B cell (primary cell): ENCODE data around the gene LUZP1. TPM values are rescaled to one million over a fixed set of nuclear protein-coding genes. Genes with fewer than 3 reads are reported as not detected.

Source experiments
- ATAC-seq: fragments of 200-7000 bp; cut with Tn5 transposase; one replicate; pipeline ENCODE4 v1.10.0; 2021; ENCODE audit warnings: low read depth, mild to moderate bottlenecking, moderate number of reproducible peaks, moderate library complexity
- CTCF ChIA-PET: fragments of 350-600 bp; sonication (Branson Sonifier 250); formaldehyde crosslinking; loops from one replicate; lab custom pipeline; 2021; ENCODE audit warnings: antibody characterized with exemption, inconsistent platforms; lab: Charles Lee
- POLR2A ChIA-PET: fragments of 350-600 bp; sonication (Branson Sonifier 250); formaldehyde crosslinking; loops from one replicate; lab custom pipeline; 2021; ENCODE audit warnings: antibody characterized with exemption; lab: Charles Lee
- DNase-seq: peaks from one replicate; pipeline ENCODE4 v3.0.0; 2013
- H2AFZ ChIP-seq: 2 replicates; pipeline ENCODE4 v1.6.1; 2012; ENCODE audit warnings: mild to moderate bottlenecking, low read depth, low read length; ENCODE audit not compliant: insufficient read depth, poor library complexity, severe bottlenecking
- H3K27ac ChIP-seq, 2 donors: 1 replicate in 1 of 2; 2 replicates in 1 of 2; pipeline ENCODE4 v1.5.1; 2012 to 2013; ENCODE audit warnings: low read length in 2 of 2, mild to moderate bottlenecking in 2 of 2, moderate library complexity in 1 of 2
- H3K27me3 ChIP-seq, 4 experiments: fragments of 200-600 bp in 1 of 4; sonication (generic) in 1 of 4; replicated peaks in 1 of 4; 1 replicate in 2 of 4; 2 replicates in 2 of 4; pipeline versions ENCODE4 v1.6.1 to v1.7.0; 2013 to 2016; ENCODE audit warnings: low read length in 3 of 4, mild to moderate bottlenecking in 2 of 4, mixed read lengths in 1 of 4, moderate library complexity in 1 of 4; ENCODE audit not compliant: insufficient read depth in 4 of 4, control insufficient read depth in 3 of 4; ENCODE audit errors: control extremely low read depth in 1 of 4
- H3K36me3 ChIP-seq, 2 experiments: replicated peaks in 1 of 2; 1 replicate in 1 of 2; 2 replicates in 1 of 2; pipeline versions ENCODE4 v1.6.1 to v1.7.1; 2013; ENCODE audit warnings: low read length in 1 of 2; ENCODE audit not compliant: insufficient read depth in 2 of 2, control insufficient read depth in 1 of 2; ENCODE audit errors: control extremely low read depth in 1 of 2, extremely low read depth in 1 of 2
- H3K4me1 ChIP-seq, 2 donors: fragments of 200-600 bp in 1 of 2; sonication (generic) in 1 of 2; 1 replicate in 1 of 2; 2 replicates in 1 of 2; pipeline versions ENCODE4 v1.5.1 to v1.6.1; 2013 to 2017; ENCODE audit warnings: low read length in 2 of 2; ENCODE audit not compliant: control insufficient read depth in 2 of 2, insufficient read depth in 2 of 2
- H3K4me2 ChIP-seq: replicated peaks from 2 replicates; pipeline ENCODE3; 2012; ENCODE audit warnings: mild to moderate bottlenecking, low read depth, low read length; ENCODE audit not compliant: poor library complexity, severe bottlenecking
- H3K4me3 ChIP-seq, 5 experiments: fragments of 200-600 bp in 1 of 5; sonication (generic) in 1 of 5; 1 replicate in 3 of 5; 2 replicates in 2 of 5; pipeline versions ENCODE4 v1.5.1 to v1.7.0; 2011 to 2016; ENCODE audit warnings: low read length in 4 of 5, mild to moderate bottlenecking in 4 of 5, low read depth in 2 of 5, control low read depth in 1 of 5, moderate library complexity in 1 of 5; ENCODE audit not compliant: insufficient read depth in 1 of 5; ENCODE audit errors: control extremely low read depth in 1 of 5, extremely low read depth in 1 of 5
- H3K79me2 ChIP-seq: fragments of 200-600 bp; sonication (generic); one replicate; pipeline ENCODE4 v1.6.0; 2016; ENCODE audit warnings: low read length; ENCODE audit not compliant: control insufficient read depth, insufficient read depth
- H3K9ac ChIP-seq: fragments of 200-600 bp; sonication (generic); 2 replicates; pipeline ENCODE4 v1.6.1; 2017; ENCODE audit warnings: mild to moderate bottlenecking, low read length, moderate library complexity
- H3K9me3 ChIP-seq, 3 donors: one replicate each; pipeline versions ENCODE4 v1.6.1 to v1.7.1; 2013; ENCODE audit warnings: low read length in 2 of 3; ENCODE audit not compliant: control insufficient read depth in 2 of 3, insufficient read depth in 1 of 3; ENCODE audit errors: control extremely low read depth in 1 of 3
- H4K20me1 ChIP-seq: 2 replicates; pipeline ENCODE4 v1.6.0; 2012; ENCODE audit warnings: mild to moderate bottlenecking, low read length; ENCODE audit not compliant: insufficient read depth, control insufficient read depth, poor library complexity, severe bottlenecking
- H3K27ac Mint-ChIP-seq: one replicate; pipeline ENCODE4 v1.8.0; 2021; ENCODE audit warnings: mixed read lengths
- H3K27me3 Mint-ChIP-seq: one replicate; pipeline ENCODE4 v1.8.0; 2021; ENCODE audit warnings: mixed read lengths
- H3K4me1 Mint-ChIP-seq: one replicate; pipeline ENCODE4 v1.8.0; 2021; ENCODE audit warnings: mixed read lengths
- H3K4me3 Mint-ChIP-seq: one replicate; pipeline ENCODE4 v1.8.0; 2021; ENCODE audit warnings: mixed read lengths
- H3K9me3 Mint-ChIP-seq: one replicate; pipeline ENCODE4 v1.8.0; 2022; ENCODE audit warnings: mixed read lengths; ENCODE audit not compliant: insufficient read depth
- EZH2 ChIP-seq: IDR thresholded peaks from 2 replicates; pipeline ENCODE4 v1.6.1; 2012; ENCODE audit warnings: borderline replicate concordance, low read depth, mild to moderate bottlenecking, moderate library complexity, low read length; ENCODE audit not compliant: insufficient read depth, poor library complexity, severe bottlenecking
- WGBS: methylation state at CpG from one replicate; pipeline ENCODE4 v1.1.5; 2013; ENCODE audit warnings: missing lambda C conversion rate; ENCODE audit not compliant: insufficient coverage; 5-methylcytosine and 5-hydroxymethylcytosine counted together
- intact Hi-C: fragments of 100-400 bp; cut with micrococcal nuclease; formaldehyde crosslinking; loops from one replicate; pipeline ENCODE4 v1.10.0; 2022
- polyA plus RNA-seq: library from polyadenylated mRNA; depleted of rRNA; stranded (reverse); fragments of >200 nt; gene quantifications from 2 replicates; pipeline ENCODE4 v1.2.3, GENCODE V29; 2012
- total RNA-seq, 2 donors: library from RNA; stranded (reverse); fragments of 120-200 nt in 1 of 2; gene quantifications; 1 replicate in 1 of 2; 2 replicates in 1 of 2; pipeline versions ENCODE4 v1.2.3 to v1.2.4, GENCODE V29; 2013 to 2022
- TF ChIP-seq, protein P1 (sequence below): fragments of 200-600 bp; IDR thresholded peaks from one replicate; pipeline ENCODE4 v1.8.0; 2022; ENCODE audit warnings: antibody characterized with exemption, mild to moderate bottlenecking

The LUZP1 gene
- total and polyA plus RNA-seq, 2 donors (not counting 1 experiment from before 2014, with no cell fraction given) = 2.0 to 12.9 TPM

- H3K27ac ChIP-seq = no peak overlapping the region
- H3K4me3 ChIP-seq = no peak overlapping the region
- H3K4me2 ChIP-seq = no peak overlapping the region
- no peaks in the 10 kb centered on the region for H3K27me3 ChIP-seq
- H3K9me3 Mint-ChIP-seq = no peaks in the 10 kb centered on the region
- H3K4me1 ChIP-seq = peaks cover 14 to 18% of the 10 kb centered on the region in 2 donors
- H3K4me3 Mint-ChIP-seq = no peak overlapping the region
- H2AFZ ChIP-seq = no peak overlapping the region
- ChIA-PET CTCF (interaction anchor here (0.6 to 10.7 kb wide), 5 partner anchors 12 to 85 kb away, joined by 3 to 103 read pairs (median 3); no protein-coding TSS in a partner anchor), POLR2A (no interaction called here)
- peaks cover 5 to 8% of the 10 kb centered on the region in 2 experiments for H3K36me3 ChIP-seq
- H3K27me3 Mint-ChIP-seq = no peaks in the 10 kb centered on the region
- no peaks in the 10 kb centered on the region for H4K20me1 ChIP-seq
- H3K4me1 Mint-ChIP-seq = peaks cover 35% of the 10 kb centered on the region
- intact Hi-C loops = no loop called here
- 90% methylated on average over 2 of the region's 6 CpGs for WGBS
- peaks cover 36% of the 10 kb centered on the region for H3K79me2 ChIP-seq
- no peak for DNase-seq
- peaks cover 0 to 6% (median 0%) of the 10 kb centered on the region in 3 donors for H3K9me3 ChIP-seq
- no peak overlapping the region for H3K27ac Mint-ChIP-seq
- ATAC-seq = no peak
- no peak for TF ChIP-seq EZH2
- TF ChIP-seq, protein P1, sequence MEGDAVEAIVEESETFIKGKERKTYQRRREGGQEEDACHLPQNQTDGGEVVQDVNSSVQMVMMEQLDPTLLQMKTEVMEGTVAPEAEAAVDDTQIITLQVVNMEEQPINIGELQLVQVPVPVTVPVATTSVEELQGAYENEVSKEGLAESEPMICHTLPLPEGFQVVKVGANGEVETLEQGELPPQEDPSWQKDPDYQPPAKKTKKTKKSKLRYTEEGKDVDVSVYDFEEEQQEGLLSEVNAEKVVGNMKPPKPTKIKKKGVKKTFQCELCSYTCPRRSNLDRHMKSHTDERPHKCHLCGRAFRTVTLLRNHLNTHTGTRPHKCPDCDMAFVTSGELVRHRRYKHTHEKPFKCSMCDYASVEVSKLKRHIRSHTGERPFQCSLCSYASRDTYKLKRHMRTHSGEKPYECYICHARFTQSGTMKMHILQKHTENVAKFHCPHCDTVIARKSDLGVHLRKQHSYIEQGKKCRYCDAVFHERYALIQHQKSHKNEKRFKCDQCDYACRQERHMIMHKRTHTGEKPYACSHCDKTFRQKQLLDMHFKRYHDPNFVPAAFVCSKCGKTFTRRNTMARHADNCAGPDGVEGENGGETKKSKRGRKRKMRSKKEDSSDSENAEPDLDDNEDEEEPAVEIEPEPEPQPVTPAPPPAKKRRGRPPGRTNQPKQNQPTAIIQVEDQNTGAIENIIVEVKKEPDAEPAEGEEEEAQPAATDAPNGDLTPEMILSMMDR = no peak
- no peak overlapping the region for H3K9ac ChIP-seq
Observed at GRCh38 chr1:23111600-23112535, 56.8 kb downstream of the LUZP1 start.

- Histone ChIP-seq H3K27ac (no peak overlapping the region), H4K20me1 (no peaks in the 10 kb centered on the region), H3K4me1 (peaks cover 9 to 15% of the 10 kb centered on the region in 2 donors), H3K4me3 (no peak overlapping the region), H3K9me3 (peaks cover 0 to under 1% (median 0%) of the 10 kb centered on the region in 3 donors), H2AFZ (no peak overlapping the region), H3K36me3 (peaks cover 5 to 11% of the 10 kb centered on the region in 2 experiments), H3K27me3 (no peaks in the 10 kb centered on the region), H3K4me2 (no peak overlapping the region), H3K79me2 (peaks cover 36% of the 10 kb centered on the region), H3K9ac (no peak overlapping the region)
- Mint-ChIP-seq H3K9me3 (no peaks in the 10 kb centered on the region), H3K4me1 (peaks cover 23% of the 10 kb centered on the region), H3K27me3 (no peaks in the 10 kb centered on the region), H3K27ac (no peak overlapping the region), H3K4me3 (no peak overlapping the region)
- TF ChIP-seq, protein P1 = no peak
- TF ChIP-seq EZH2 = no peak
- DNase-seq (no peak), ATAC-seq (no peak)
- CTCF ChIA-PET = interaction anchor here (0.5 to 10.7 kb wide), 4 partner anchors 11 to 117 kb away, joined by 3 to 103 read pairs (median 17); no protein-coding TSS in a partner anchor
- WGBS = no CpG with 5 or more reads among the region's 5 CpGs
- intact Hi-C loops = no loop called here
- POLR2A ChIA-PET = no interaction called here
Observed at GRCh38 chr1:23110391-23110790, 58.3 kb downstream of the LUZP1 start.
